ENCODE data around the gene INO80.
"Not testable (repeated sequence)": the region's sequence is repeated elsewhere in the genome, so short reads cannot be mapped to it uniquely, and the experiment has no call there.

INO80 gene

GRCh38 chr15:41080144-41080543 lies 35.9 kb downstream of the INO80 start:
- TF ChIP-seq, protein P1, sequence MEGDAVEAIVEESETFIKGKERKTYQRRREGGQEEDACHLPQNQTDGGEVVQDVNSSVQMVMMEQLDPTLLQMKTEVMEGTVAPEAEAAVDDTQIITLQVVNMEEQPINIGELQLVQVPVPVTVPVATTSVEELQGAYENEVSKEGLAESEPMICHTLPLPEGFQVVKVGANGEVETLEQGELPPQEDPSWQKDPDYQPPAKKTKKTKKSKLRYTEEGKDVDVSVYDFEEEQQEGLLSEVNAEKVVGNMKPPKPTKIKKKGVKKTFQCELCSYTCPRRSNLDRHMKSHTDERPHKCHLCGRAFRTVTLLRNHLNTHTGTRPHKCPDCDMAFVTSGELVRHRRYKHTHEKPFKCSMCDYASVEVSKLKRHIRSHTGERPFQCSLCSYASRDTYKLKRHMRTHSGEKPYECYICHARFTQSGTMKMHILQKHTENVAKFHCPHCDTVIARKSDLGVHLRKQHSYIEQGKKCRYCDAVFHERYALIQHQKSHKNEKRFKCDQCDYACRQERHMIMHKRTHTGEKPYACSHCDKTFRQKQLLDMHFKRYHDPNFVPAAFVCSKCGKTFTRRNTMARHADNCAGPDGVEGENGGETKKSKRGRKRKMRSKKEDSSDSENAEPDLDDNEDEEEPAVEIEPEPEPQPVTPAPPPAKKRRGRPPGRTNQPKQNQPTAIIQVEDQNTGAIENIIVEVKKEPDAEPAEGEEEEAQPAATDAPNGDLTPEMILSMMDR (IDR thresholded peaks at IDR 0.05; ENCODE audit: borderline replicate concordance, insufficient read depth, low read depth, low read length), result no peak
- no peak overlapping the region for H3K4me3 ChIP-seq (ENCODE audit: low read depth, low read length)

DNA sequence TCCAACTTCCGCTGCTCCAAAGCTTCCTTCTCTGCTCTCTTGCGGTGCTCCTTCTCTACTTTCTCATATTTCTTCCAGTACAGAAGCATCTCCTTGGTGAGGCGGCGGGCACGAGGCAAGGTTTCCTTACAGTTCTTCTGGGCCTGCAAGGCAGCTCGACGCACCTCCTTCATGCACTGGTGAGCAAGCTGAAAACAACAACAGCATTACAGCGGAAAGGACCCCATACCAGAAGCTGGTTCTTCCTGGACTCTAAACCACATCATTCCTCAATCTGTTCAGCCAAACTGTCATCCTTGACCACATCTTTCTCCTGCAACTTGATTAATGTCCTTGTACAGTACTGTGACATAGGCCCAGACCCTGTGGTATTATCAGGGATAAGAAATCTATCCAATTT lies 36.4 kb downstream of the INO80 start:
- TF ChIP-seq, protein P1 (IDR thresholded peaks at IDR 0.05; ENCODE audit: borderline replicate concordance, insufficient read depth, low read depth, low read length), result no peak
- H3K4me3 ChIP-seq (ENCODE audit: low read depth, low read length), result no peak overlapping the region

GRCh38 chr15:41078879-41079278 lies 37.2 kb downstream of the INO80 start:
- not testable (repeated sequence) for H3K4me3 ChIP-seq (ENCODE audit: low read depth, low read length)

GRCh38 chr15:41078125-41078524 lies 38.0 kb downstream of the INO80 start:
- no peak overlapping the region for H3K4me3 ChIP-seq (ENCODE audit: low read depth, low read length)
- TF ChIP-seq, protein P1 (IDR thresholded peaks at IDR 0.05; ENCODE audit: borderline replicate concordance, insufficient read depth, low read depth, low read length), result no peak

DNA sequence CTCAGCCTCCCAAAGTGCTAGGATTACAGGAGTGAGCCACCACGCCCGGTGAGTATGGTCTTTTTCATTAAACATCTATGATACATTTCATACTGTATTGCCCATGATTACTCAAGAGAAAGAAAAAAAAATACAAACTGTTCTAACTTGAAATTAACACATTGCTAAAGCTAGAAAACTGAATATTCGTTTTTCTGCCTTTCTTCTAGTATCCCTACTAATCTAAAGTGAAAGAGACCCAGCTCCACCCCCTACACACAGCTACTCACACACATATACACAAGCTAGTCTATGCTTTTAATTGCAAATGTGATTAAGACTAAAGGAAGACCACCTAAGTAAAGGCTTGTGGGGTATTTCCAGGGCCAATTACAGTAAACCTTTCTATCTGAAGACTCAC lies 43.1 kb downstream of the INO80 start:
- H3K4me3 ChIP-seq (ENCODE audit: low read depth, low read length), result no peak overlapping the region
- TF ChIP-seq, protein P1 (IDR thresholded peaks at IDR 0.05; ENCODE audit: borderline replicate concordance, insufficient read depth, low read depth, low read length), result no peak

GRCh38 chr15:41072013-41072412 lies 44.1 kb downstream of the INO80 start:
- H3K4me3 ChIP-seq (ENCODE audit: low read depth, low read length), result no peak overlapping the region
- TF ChIP-seq, protein P1 (IDR thresholded peaks at IDR 0.05; ENCODE audit: borderline replicate concordance, insufficient read depth, low read depth, low read length), result no peak

DNA sequence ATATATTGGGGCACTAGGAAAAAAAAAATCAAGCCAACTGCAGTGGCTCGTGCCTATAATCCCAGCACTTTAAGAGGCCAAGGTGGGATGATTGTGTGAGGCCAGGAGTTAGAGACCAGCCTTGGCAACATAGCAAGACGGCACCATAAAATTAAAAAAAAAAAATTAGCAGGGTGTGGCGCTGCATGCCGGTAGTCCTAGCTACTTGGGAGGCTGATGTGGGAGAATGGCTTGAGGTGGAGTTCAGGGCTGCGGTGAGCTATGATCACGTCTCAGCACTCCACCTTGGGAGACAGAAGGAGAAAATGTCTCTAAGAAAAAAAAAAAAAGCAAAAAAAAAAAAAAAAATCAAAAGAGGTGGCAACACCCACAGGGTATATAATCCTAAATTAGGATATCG lies 49.6 kb downstream of the INO80 start:
- no peak overlapping the region for H3K4me3 ChIP-seq (ENCODE audit: low read depth, low read length)
- TF ChIP-seq, protein P1 (IDR thresholded peaks at IDR 0.05; ENCODE audit: borderline replicate concordance, insufficient read depth, low read depth, low read length), result no peak

GRCh38 chr15:41061667-41062066 lies 54.4 kb downstream of the INO80 start:
- TF ChIP-seq, protein P1 (IDR thresholded peaks at IDR 0.05; ENCODE audit: borderline replicate concordance, insufficient read depth, low read depth, low read length), result no peak

More at GRCh38 chr15:41061667-41062066, 54.4 kb downstream of the INO80 start:
- no peak overlapping the region for H3K4me3 ChIP-seq (ENCODE audit: low read depth, low read length)

All from GM12875 (cell line).